Mucosa of gallbladder (tissue), 1 donor: Measurements from ENCODE around the gene ZC3H8. TPM values are rescaled to one million over a fixed set of nuclear protein-coding genes. Genes with fewer than 3 reads are reported as not detected.

ENCODE experiments used
- DNase-seq: peaks from one replicate; pipeline ENCODE4 v3.0.0-alpha.2; 2020; ENCODE audit warnings: low spot score
- total RNA-seq: library from RNA; stranded (reverse); gene quantifications from one replicate; pipeline ENCODE4 v1.2.1, GENCODE V29; 2021
- donor health status: DM: no; HTN: no; CAD: no.

Gene ZC3H8
- total RNA-seq, 1 donor from 2014 or later = 5.6 TPM

GRCh38 chr2:112164876-112165275 lies 90.0 kb downstream of the ZC3H8 start:
- DNase-seq = no peak

- DNase-seq = no peak
Observed at GRCh38 chr2:112163541-112163981, 91.3 kb downstream of the ZC3H8 start.

DNA sequence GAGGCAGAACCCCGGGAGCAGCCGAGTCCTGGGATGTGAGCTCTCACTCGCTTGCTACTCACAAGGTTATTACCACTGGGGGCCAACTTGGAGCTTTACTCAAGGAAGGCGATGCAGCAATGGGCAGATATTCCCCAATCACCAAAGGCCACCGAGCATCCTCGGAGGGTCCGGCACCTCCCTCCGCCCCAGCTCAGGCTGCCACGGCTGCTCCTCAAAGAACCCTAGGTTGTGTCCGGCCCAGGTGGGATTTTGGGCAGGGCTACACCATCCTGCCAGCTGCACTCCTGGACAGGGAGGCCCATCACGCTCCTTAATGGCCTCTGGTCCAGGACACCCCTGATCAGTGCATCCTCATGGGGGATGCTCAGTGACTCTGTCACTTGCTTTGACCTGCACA lies 91.9 kb downstream of the ZC3H8 start:
- no peak for DNase-seq

DNA sequence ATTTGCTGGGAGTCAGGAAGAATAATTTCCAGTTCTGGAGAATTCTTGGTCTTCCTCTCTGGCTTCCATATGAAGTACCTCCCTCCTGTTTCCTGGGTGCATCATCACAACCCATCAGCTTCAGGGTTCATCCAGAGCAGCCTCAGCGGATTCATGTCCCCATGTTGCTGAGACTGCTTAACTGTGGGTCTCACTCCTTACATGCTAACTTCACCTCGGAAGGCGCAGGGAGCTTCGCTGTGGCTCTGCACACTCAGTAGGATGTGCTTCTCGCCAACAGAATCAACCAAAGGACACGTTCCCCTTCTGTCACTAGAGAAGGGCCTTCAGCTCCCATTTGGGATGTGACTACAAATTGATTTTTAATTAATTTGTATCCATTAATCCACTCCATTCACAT lies 92.5 kb downstream of the ZC3H8 start:
- DNase-seq = no peak

Other genes starting within 250 kb of the ZC3H8 start
- gene TMEM87B, start 199.8 kb downstream of the ZC3H8 start, total RNA-seq = 36.3 TPM
- 2.9 TPM for gene FBLN7, start 116.7 kb downstream of the ZC3H8 start, total RNA-seq
- gene ZC3H6, start 20.6 kb upstream of the ZC3H8 start, total RNA-seq = 11.3 TPM
- 13.1 TPM for gene RGPD8, start 178.6 kb upstream of the ZC3H8 start, total RNA-seq
- gene TTL, start 227.1 kb upstream of the ZC3H8 start, total RNA-seq = 31.8 TPM